HG02588 (cell line): ENCODE measurements around the gene LNX1.

Source experiments
- ATAC-seq: cut with Tn5 transposase; IDR thresholded peaks from one replicate; pipeline ENCODE4 v1.9.1; 2021; ENCODE audit warnings: mild to moderate bottlenecking, moderate library complexity; ENCODE audit not compliant: unreplicated experiment

LNX1 gene

DNA sequence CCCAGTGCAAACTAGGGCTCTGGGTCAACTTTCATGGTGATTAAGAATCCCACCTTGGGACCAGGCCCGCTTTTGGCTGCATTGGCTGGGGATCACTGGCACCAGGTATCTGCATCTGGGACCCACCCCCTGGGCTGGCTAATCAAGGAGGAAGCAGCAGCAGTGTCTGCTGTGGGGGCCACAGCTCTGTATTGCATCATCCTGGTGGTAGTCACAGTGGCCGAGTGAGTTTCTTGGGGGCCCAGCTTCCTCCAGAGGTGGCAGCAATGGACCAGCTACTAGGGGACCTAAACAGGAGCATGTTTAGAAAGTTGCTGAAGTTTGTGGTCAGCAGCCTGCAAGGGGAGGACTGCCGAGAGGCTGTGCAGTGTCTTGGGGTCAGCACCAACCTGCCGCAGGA, 15.7 kb downstream of the LNX1 start:
- no peak for ATAC-seq

DNA sequence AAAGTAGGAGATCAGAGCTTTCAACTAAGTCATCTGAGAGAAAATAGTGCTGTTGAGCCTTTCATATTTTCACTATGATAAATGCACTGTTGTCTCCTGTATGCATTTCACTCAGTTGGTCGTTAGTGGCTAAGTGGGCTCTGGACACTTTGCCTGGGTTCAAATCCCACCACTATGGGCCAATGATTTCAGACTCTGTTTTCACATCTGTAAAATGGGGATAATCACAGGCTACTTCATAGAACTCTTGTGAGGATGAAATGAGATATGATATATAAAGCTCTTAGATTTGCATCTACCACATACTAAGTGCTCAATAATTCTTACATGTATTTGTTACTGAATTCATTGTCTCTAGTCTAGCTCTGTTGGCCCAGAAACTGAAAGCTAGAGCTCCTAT, 16.8 kb downstream of the LNX1 start:
- ATAC-seq, result no peak

DNA sequence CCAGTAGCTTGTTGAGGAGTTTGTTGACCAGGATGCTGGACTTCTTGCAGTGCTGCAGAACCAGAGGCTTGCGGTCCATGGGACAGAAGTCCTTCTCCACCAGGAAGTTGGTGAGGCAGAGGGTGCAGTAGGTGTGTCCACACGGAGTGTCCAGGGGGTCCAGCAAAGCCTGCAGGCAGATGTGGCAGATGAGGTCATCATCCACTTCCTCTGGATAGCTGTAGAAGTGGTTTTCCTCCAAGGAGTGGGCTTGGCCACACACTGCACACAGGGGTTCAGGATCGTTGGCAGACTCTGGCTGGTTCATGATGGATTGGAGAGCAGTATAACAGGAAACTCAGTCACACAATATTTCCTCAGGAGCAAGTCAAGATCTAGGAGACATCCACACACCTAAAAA, 17.6 kb downstream of the LNX1 start:
- no peak for ATAC-seq

DNA sequence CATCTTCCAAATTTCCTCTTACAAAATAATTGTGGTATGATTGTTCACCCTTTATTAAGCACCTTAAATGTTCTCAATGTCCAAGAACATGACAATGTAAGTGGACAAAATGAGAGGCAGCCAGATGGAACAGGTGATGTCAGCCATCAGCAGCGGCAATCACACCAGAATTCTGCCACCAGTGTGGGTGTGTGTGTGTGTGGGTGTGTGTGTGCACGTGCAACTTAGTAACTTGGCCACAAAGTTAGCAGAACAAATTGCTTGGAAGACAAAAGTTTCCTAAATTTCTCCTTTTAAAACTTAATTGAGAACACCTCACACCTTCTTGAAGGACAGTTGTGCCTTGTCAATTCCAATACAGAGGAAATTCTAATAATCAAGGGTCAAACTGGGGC, 18.7 kb downstream of the LNX1 start:
- no peak for ATAC-seq

DNA sequence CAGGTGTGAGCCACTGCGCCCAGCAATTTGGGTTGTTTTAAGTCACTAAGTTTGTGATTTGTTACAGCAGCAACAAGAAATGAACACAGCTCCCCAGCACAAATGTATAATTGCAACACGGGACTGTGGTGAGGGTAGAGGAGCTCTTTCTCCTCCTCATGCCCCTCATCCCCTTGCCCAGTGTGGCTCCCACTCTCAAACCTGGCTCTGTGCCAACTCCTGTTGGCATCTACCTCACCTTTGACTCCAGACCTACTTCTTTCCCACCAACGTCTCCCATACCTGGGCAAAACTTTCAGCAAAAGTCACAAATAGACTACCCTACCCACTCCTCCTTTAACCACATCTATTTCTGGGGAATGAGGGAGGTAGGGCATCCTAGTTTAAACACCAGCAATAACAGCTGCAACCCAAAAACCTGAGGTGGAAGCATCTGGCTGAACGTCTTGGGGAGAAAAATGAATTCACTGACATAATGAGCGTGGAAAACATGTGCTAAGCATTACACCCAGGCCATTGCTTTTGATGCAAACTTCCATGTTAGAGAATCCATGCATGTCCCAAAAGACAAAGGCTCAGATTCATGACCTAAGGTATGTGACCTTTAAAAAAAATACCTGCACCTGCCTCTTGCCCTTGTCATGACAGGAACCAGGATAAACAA, 19.2 kb downstream of the LNX1 start:
- ATAC-seq, result no peak

DNA sequence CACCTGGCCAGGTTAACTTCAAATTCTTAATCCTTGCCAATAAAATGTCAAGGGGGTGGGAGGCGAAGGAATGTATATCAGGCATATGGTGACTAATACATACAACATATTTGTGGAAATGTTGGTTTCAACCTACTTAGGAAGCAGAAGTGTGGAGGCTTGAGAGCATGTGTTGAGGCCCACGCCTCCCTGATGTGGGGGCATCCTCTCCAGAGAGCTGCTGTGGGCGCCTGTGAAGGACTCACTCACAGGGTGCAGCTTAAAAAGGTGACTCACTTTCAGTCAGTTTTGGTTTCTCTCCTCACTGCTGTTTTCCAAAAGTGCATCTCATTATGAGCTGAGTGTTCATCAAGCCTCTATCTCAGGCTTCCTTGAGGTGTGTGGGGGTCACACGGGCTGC, 27.5 kb downstream of the LNX1 start:
- ATAC-seq, result peak; percentile 88

DNA sequence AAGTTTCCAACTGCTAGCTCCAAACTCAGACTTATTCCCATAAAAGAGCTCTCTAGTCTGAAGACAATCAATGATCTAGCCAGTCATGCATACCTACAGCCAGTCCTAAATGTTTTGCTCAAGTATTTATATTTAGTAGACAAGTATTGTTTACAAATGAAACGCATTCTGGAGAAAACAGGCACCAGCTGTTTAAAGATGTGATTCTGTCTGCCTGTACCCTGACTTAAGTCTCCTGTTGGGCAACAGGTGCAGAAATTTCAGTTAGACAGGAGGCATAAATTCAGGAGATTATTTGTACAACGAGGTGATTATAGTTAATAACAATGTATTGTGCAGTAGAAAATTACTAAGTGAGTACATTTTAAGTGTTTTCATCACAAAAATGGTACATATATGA, 28.9 kb downstream of the LNX1 start:
- no peak for ATAC-seq

DNA sequence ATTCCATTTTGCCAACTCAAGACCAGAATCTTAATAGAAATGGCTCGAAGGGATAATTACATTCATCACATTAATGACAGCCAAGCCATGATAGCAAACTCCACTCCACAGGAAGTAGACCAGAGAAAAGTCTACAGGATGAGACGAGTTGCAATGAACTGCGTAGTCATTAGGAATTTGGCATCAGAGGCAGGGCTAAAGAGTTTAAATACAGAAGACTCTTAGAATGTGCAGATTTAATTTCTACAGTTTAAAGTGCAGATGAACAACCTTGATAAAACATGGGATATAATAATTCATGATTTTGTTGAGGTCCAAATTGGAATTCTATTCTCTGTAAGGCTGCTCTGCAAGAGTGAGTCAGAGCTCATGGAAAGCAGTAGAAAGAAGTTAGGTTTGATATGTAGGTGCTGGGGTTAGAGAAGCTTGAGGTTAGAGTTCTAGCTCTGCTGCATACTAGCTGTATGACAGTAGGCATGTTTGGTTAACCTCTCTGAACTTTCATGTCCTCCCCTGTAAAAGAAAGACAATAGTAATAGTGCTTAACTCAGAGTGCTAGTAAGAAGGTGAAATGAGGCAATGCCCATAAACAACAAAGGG, 32.2 kb downstream of the LNX1 start:
- no peak for ATAC-seq

DNA sequence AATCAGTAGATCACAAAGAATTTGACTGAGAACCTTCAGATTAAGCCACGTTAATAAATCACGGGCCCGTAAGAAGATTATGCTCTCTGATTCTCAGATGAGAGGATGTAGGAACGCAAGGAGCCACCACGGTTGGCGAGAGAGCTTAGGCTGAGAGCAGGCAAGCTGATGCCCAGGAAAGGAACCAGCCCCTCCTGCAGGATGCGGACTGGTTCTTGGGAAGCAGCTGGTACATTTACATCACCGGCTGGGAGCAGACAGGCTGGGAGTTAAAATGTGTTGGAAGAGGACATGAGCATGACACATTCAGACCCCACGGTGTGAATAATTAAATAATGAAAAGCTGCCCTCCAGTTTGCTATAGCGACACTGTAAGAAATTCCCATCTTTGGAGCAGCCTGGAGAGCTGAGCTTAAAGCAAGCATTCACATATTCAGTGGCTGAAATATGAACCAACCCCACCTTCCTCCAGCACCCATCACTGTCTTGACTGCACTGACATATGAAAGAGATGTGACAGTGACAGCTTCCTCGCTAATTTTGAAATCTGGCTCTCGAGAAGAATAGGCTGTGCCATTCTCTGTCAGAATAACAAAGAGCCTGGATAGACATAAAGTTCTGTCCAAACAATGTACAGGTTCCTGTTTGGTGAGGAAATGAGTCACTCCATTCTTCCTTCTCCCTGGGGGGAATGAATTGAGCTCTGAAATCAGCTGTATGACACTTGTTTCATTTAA, 33.1 kb downstream of the LNX1 start:
- ATAC-seq, result no peak

DNA sequence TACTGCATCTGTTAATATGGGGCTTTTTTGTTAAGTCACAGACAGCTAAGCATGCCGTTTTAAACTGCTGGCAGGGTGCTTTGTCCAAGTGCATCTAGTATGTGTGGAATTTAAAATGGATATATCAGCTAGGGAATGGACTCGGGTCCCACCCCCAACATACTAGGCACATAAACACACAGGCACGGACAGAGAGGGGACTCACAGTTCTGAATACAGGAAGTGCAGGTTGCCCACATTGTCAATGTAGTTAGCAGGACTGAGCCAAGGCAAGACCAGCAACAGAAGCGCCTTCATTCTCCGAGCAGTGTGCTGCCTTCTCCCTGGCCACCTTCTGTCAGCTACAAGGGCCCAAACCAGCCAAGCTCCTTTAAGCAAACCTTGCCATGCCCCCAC, 33.6 kb downstream of the LNX1 start:
- no peak for ATAC-seq

DNA sequence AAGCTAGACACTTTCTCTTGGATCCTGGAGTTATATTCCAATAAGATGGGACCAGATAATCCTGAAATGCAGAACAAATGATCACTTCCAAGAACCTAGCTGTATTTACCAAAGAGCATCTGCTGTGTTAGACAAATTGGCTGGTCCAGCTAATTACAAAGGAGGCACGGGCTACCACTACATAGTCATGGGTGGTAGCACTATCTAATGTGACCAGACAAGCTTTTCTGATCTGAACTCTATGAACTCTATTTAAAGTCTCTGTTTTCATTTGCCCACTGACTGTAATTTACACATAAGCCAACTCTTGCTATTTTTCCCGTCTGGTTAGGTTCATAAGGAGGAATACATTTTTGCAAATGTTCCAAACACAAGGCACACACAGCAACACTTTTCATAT, 34.6 kb downstream of the LNX1 start:
- no peak for ATAC-seq

DNA sequence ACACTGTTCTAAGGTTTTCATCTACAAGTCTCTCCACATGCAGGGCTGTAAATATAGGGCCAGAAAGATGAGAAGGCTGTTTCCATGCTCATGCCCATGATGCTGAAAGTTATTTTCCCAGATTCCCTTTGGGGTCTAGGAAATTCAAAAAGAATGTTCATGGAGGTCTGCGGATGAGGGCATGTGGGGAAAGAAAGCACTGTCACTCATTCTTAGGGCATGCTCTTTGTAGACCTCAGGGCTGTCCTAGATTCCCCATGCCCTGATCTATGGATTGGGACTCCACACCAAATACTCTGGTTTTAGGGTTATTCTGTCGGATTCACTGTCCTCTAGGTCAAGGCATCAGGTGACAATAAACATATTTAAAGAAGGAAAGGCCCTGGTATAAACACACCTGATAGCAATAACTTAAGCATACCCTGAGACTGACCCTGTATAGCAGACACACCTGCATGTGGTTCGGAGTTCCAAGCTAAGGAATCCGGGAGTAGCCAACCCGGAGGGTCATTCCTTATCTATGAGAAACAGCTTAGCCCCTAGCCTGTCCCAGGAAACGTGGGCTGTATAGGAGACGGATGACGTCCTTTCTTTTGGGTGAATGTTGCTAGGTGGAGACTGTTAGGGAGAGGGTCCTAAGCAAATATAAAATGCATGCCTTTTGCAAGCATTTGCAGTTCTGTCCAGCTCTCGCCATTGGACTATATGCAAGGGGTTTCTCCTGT, 37.6 kb downstream of the LNX1 start:
- no peak for ATAC-seq

DNA sequence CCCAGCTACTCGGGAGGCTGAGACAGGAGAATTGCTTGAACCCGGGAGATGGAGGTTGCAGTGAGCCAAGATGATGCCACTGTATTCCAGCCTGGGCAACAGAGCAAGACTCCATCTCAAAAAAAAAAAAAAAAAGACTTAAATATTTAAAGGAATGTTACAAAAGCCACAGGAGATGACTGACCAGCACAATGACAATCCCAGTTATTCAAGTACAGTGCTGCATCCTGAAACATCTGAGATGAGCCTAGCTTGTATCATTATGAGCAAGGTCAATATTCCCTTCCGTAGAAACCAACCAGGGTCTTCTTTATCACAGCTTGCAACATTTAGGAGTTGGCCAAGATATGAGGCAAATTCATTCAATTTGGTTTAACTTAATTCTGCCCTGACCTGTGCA, 38.6 kb downstream of the LNX1 start:
- no peak for ATAC-seq

DNA sequence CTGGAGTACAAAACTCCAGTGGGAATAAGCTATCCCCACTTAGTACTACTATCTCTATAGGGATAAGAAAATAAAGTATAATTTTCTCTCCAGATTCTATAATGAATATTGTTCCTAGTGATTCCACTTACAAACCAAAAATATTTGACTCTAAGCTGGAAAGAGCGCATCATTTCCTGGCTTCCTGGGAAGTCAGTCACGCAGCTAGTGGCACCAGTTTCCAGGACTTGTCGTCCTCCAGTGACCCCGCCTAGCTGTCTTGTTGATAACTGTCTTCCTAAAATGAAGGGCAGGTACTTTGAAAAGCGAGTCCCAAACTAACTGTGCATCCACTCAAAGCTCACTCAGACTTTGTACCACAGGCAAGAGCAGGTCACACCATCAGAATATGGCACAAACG, 39.3 kb downstream of the LNX1 start:
- ATAC-seq, result no peak

DNA sequence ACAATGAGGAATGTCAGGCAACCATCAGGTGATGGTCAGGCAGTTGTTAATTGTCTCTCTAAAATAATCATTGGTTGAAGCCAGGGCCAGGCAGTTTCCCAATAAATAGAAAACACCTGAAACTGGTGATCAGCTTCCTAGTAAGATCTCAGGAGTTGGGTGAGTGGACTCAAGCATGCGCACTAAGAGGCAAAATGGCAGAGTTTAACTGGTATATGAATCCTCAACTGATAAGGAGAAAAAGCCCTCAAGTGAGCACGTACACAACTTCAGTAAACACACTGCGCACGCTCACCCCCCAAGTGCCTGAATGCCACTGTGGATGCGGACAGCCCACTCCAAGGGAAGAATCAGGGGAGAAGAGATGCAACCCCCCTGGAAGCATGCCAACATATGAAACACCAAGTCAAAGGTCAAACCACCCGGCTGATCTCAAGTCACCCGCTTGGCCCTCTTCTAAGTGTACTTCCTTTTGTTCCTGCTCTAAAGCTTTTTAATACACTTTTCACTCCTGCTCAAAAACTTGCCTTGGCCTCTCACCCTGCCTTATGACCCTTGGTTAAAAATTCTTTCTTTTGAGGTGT, 39.9 kb downstream of the LNX1 start:
- no peak for ATAC-seq

DNA sequence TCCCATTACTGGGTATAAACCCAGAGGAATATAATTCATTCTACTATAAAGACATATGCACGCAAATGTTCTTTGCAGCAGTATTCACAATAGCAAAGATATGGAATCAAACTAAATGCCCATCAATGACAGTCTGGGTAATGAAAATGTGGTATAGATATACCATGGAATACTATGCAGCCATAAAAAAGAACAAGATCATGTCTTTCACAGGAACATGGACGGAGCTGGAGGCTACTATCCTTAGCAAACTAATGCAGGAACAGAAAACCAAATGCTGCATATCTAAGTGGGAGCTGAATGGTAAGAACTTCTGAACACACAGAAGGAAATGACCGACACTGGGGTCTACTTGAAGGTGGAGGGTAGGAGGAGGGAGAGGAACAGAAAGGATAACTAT, 42.6 kb downstream of the LNX1 start:
- no peak for ATAC-seq

DNA sequence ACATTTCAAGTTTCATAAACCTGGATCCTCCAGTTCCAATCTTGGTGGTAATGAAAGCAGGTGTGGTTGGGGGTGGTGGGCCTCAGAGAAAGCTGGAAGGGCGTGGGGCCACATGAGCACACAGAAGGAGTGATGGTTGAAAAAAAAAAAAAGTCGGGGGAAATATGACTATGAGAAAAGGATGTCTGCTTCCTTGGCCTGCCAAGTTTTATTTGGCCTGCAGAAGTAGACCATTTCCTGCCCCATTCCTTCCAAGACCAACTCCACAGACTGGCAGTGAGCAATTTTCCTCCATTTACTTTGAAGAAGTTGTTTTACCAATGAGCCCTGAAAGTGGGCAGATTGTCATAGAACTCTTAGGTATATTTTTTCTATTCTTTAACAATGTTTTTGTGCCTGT, 43.3 kb downstream of the LNX1 start:
- ATAC-seq, result no peak

DNA sequence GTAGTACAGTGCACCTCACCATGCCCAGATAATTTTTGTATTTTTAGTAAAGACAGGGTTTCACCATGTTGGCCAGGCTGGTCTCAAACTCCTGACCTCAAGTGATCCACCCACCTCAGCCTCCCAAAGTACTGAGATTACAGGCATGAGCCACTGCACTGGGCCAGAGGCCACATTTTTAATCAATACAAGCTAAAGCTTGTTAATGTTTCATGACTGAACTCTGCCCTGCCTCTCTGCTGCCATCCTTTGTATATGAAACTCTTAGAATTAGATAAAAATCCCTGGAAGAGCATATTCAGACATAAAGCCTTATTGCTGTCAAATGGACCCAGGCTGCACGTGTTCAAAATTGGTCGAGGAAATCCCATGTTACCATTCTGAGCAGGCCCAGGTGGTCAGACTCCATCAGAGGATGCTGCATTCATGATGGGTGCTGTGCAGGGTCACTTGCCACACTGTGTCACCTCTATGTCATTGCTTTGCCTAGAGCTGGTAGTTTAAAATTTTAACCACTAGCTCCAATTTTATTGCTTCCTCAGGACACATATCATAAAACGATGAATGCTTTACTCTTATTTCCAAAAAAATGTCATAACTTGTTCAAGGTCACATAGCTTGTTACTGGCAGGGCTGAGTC, 45.2 kb downstream of the LNX1 start:
- no peak for ATAC-seq

DNA sequence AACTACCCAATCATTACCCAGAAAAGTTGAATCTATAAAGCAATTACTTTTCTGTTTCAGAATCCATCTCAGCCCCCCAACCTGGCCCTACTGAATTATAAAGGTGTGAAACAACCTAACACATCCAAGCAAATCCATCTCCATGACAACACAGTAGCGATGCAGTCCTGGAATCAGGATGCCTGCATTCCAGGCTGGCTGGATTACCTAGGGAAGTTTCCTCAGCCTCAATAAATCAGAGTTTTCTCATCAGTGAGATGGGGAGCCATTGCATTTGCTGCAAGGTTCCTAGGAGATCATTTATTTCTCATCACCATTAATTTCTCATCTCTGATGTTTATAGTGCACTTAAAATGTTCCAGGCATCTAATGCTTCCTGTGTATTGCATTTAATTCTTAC, 46.0 kb downstream of the LNX1 start:
- no peak for ATAC-seq

DNA sequence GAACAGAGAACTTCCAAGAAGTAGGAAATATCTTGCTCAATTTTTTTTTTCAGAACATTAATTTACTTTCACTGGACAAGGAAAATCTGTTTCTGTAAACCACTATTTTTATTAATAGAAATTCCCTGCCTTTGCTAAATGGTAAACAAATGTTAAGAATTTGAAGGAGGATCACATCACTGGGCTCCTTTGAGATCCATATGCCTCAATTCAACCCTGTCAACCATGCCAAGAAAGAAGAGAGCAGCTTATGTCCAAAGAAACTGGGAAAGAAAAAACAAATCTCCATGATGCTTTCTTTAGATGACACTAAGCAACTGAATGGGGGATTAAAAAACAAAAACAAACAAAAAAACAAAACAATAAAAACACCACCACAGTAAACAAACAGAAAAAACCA, 47.7 kb downstream of the LNX1 start:
- no peak for ATAC-seq

DNA sequence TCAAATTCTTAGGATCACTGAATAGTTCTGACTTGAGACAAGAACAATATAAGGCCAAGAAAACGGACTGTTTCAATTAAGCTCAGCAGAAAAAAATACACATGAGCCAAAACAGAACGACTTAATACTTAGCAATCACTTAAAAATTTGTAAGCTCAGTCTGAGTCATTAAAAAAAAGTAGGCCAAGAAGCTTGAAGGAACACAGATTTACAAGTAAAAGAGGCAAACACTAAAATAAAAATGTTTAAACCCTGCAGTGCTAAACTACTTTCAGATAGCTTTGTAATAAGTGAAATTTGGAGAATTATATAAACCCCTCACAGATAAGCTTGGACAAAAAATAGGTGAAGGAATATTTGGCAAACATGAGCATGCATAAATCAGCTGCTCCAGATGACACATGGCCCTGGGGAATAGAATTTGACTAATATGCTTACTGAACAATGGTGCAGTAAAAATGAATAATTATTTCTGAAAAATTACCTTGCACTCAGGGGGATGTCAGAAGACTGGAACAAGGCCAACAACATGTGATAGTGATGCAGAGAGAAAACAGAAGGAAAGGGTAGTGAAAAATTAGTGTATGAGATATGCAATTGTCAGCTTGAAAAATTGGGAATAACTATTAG, 49.6 kb downstream of the LNX1 start:
- no peak for ATAC-seq
